Measurements from ENCODE around the gene GRK3. TPM values are rescaled to one million over a fixed set of nuclear protein-coding genes. Genes with fewer than 3 reads are reported as not detected.

GRK3 gene
- total RNA-seq, 1 donor from 2014 or later: 6.3 TPM

GRCh38 chr22:25711491-25711890, 147.0 kb downstream of the GRK3 start:
- Histone ChIP-seq H3K36me3 (ENCODE audit: control insufficient read depth in 3 of 3, insufficient read depth in 3 of 3, low read length in 3 of 3) (peaks cover 0 to 2% (median 0%) of the 10 kb centered on the region in 3 donors), H3K27me3 (ENCODE audit: control insufficient read depth in 3 of 3, insufficient read depth in 3 of 3, low read length in 3 of 3) (no peaks in the 10 kb centered on the region), H3K4me3 (ENCODE audit: low read length in 3 of 3) (no peak overlapping the region), H3K9me3 (ENCODE audit: control insufficient read depth in 3 of 3, low read length in 3 of 3) (no peaks in the 10 kb centered on the region), H3K27ac (ENCODE audit: low read depth, low read length) (no peak overlapping the region), H3K9ac (ENCODE audit: low read depth in 1 of 3, low read length in 3 of 3) (no peak overlapping the region), H3K4me1 (ENCODE audit: control insufficient read depth in 3 of 3, insufficient read depth in 3 of 3, low read length in 3 of 3) (peaks cover 0 to 9% (median 3%) of the 10 kb centered on the region in 3 donors)

- Histone ChIP-seq H3K36me3 (ENCODE audit: control insufficient read depth in 3 of 3, insufficient read depth in 3 of 3, low read length in 3 of 3) (peaks cover 0 to 2% (median 0%) of the 10 kb centered on the region in 3 donors), H3K27me3 (ENCODE audit: control insufficient read depth in 3 of 3, insufficient read depth in 3 of 3, low read length in 3 of 3) (no peaks in the 10 kb centered on the region), H3K4me3 (ENCODE audit: low read length in 3 of 3) (no peak overlapping the region), H3K9ac (ENCODE audit: low read depth in 1 of 3, low read length in 3 of 3) (no peak overlapping the region), H3K4me1 (ENCODE audit: control insufficient read depth in 3 of 3, insufficient read depth in 3 of 3, low read length in 3 of 3) (peaks cover 0 to 9% (median 6%) of the 10 kb centered on the region in 3 donors), H3K27ac (ENCODE audit: low read depth, low read length) (no peak overlapping the region), H3K9me3 (ENCODE audit: control insufficient read depth in 3 of 3, low read length in 3 of 3) (no peaks in the 10 kb centered on the region)
Measured at GRCh38 chr22:25712661-25713400, 148.4 kb downstream of the GRK3 start.

GRCh38 chr22:25714070-25714469, 149.6 kb downstream of the GRK3 start:
- H3K27me3 ChIP-seq (ENCODE audit: control insufficient read depth in 3 of 3, insufficient read depth in 3 of 3, low read length in 3 of 3): no peaks in the 10 kb centered on the region
- H3K27ac ChIP-seq (ENCODE audit: low read depth, low read length): peak overlapping the region; percentile 69
- peak overlapping the region in 1 of 3 donors; percentile 1 for H3K9ac ChIP-seq (ENCODE audit: low read depth in 1 of 3, low read length in 3 of 3)
- no peaks in the 10 kb centered on the region for H3K9me3 ChIP-seq (ENCODE audit: control insufficient read depth in 3 of 3, low read length in 3 of 3)
- peaks cover 0 to 15% (median 11%) of the 10 kb centered on the region in 3 donors for H3K4me1 ChIP-seq (ENCODE audit: control insufficient read depth in 3 of 3, insufficient read depth in 3 of 3, low read length in 3 of 3)
- no peak overlapping the region for H3K4me3 ChIP-seq (ENCODE audit: low read length in 3 of 3)
- peaks cover 0 to 2% (median 0%) of the 10 kb centered on the region in 3 donors for H3K36me3 ChIP-seq (ENCODE audit: control insufficient read depth in 3 of 3, insufficient read depth in 3 of 3, low read length in 3 of 3)

DNA sequence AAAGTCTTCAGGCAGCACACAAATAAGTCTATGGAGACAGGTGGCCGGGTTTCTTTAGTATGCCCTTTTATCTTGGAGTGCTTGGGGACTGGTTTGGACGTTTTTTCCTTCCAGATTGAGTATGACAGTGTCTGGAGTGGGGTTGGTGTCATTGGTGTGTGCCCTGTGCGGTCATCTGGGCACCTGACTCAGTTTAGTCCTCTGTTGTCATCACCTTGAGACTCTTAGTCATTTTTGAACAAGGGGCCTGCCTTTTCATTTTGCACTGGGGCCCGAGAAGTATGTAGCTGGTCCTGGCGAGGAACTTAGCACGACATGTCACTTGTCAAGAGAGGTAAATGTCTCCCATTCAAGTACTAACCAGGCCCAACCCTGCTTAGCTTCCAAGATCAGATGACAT, 150.3 kb downstream of the GRK3 start:
- Histone ChIP-seq H3K4me3 (ENCODE audit: low read length in 3 of 3) (no peak overlapping the region), H3K36me3 (ENCODE audit: control insufficient read depth in 3 of 3, insufficient read depth in 3 of 3, low read length in 3 of 3) (peaks cover 0 to 2% (median 0%) of the 10 kb centered on the region in 3 donors), H3K9ac (ENCODE audit: low read depth in 1 of 3, low read length in 3 of 3) (peak overlapping the region in 2 of 3 donors; percentile 9 to 20), H3K4me1 (ENCODE audit: control insufficient read depth in 3 of 3, insufficient read depth in 3 of 3, low read length in 3 of 3) (peaks cover 0 to 15% (median 11%) of the 10 kb centered on the region in 3 donors), H3K27me3 (ENCODE audit: control insufficient read depth in 3 of 3, insufficient read depth in 3 of 3, low read length in 3 of 3) (no peaks in the 10 kb centered on the region), H3K27ac (ENCODE audit: low read depth, low read length) (peak overlapping the region; percentile 69), H3K9me3 (ENCODE audit: control insufficient read depth in 3 of 3, low read length in 3 of 3) (no peaks in the 10 kb centered on the region)

DNA sequence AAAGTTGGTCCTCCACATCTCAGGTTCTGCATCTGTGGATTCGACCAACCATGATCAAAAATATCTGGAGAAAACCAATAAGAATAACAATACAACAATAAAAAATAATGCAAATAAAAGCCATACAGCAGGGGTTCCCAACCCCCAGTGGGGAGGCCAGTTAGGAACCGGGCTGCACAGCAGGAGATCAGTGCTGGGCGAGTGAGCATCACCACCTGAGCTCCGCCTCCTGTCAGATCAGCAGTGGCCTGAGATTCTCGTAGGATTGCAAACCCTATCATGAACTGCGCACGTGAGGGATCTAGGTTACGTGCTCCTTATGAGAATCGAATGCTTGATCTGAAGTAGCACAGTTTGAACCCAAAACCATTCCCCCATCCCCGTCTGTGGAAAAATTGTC, 152.2 kb downstream of the GRK3 start:
- no peaks in the 10 kb centered on the region for H3K27me3 ChIP-seq (ENCODE audit: control insufficient read depth in 3 of 3, insufficient read depth in 3 of 3, low read length in 3 of 3)
- no peak overlapping the region for H3K9ac ChIP-seq (ENCODE audit: low read depth in 1 of 3, low read length in 3 of 3)
- peaks cover 0 to 15% (median 11%) of the 10 kb centered on the region in 3 donors for H3K4me1 ChIP-seq (ENCODE audit: control insufficient read depth in 3 of 3, insufficient read depth in 3 of 3, low read length in 3 of 3)
- H3K36me3 ChIP-seq (ENCODE audit: control insufficient read depth in 3 of 3, insufficient read depth in 3 of 3, low read length in 3 of 3): no peaks in the 10 kb centered on the region
- no peak overlapping the region for H3K4me3 ChIP-seq (ENCODE audit: low read length in 3 of 3)
- H3K27ac ChIP-seq (ENCODE audit: low read depth, low read length): no peak overlapping the region
- no peaks in the 10 kb centered on the region for H3K9me3 ChIP-seq (ENCODE audit: control insufficient read depth in 3 of 3, low read length in 3 of 3)

GRCh38 chr22:25718135-25718840, 153.8 kb downstream of the GRK3 start:
- peaks cover 0 to under 1% (median 0%) of the 10 kb centered on the region in 3 donors for H3K36me3 ChIP-seq (ENCODE audit: control insufficient read depth in 3 of 3, insufficient read depth in 3 of 3, low read length in 3 of 3)
- H3K9ac ChIP-seq (ENCODE audit: low read depth in 1 of 3, low read length in 3 of 3): peak overlapping the region in 2 of 3 donors; percentile 36 to 58
- no peaks in the 10 kb centered on the region for H3K9me3 ChIP-seq (ENCODE audit: control insufficient read depth in 3 of 3, low read length in 3 of 3)
- H3K27me3 ChIP-seq (ENCODE audit: control insufficient read depth in 3 of 3, insufficient read depth in 3 of 3, low read length in 3 of 3): no peaks in the 10 kb centered on the region
- peak overlapping the region; percentile 54 for H3K27ac ChIP-seq (ENCODE audit: low read depth, low read length)
- H3K4me1 ChIP-seq (ENCODE audit: control insufficient read depth in 3 of 3, insufficient read depth in 3 of 3, low read length in 3 of 3): peaks cover 0 to 11% (median 11%) of the 10 kb centered on the region in 3 donors
- peak overlapping the region in 2 of 3 donors; percentile 14 to 18 for H3K4me3 ChIP-seq (ENCODE audit: low read length in 3 of 3)

GRCh38 chr22:25722223-25722622, 157.7 kb downstream of the GRK3 start:
- peaks cover 0 to 2% (median 0%) of the 10 kb centered on the region in 3 donors for H3K36me3 ChIP-seq (ENCODE audit: control insufficient read depth in 3 of 3, insufficient read depth in 3 of 3, low read length in 3 of 3)
- H3K4me1 ChIP-seq (ENCODE audit: control insufficient read depth in 3 of 3, insufficient read depth in 3 of 3, low read length in 3 of 3): peaks cover 0 to 7% (median 6%) of the 10 kb centered on the region in 3 donors
- no peaks in the 10 kb centered on the region for H3K27me3 ChIP-seq (ENCODE audit: control insufficient read depth in 3 of 3, insufficient read depth in 3 of 3, low read length in 3 of 3)
- H3K9ac ChIP-seq (ENCODE audit: low read depth in 1 of 3, low read length in 3 of 3): no peak overlapping the region
- H3K9me3 ChIP-seq (ENCODE audit: control insufficient read depth in 3 of 3, low read length in 3 of 3): no peaks in the 10 kb centered on the region
- no peak overlapping the region for H3K4me3 ChIP-seq (ENCODE audit: low read length in 3 of 3)
- no peak overlapping the region for H3K27ac ChIP-seq (ENCODE audit: low read depth, low read length)

DNA sequence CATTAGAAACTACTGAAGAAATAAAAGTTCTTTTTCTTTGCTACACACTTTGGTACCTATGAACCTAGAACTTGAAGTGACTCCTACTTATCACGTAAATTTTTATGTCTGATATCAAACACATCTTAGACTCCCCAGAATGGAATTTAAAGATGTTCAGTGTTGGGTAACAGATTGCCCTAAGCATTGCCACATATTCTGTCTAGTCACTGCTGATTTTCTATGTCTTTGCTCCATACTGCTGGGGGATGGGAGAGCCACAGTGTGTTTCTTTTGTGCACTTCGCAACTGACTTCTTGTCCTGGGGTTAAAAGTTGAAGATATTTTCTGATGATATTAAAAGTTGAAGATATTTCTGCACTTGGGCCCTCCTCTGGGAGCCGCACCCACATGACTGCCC, 158.2 kb downstream of the GRK3 start:
- H3K4me3 ChIP-seq (ENCODE audit: low read length in 3 of 3): no peak overlapping the region
- H3K9ac ChIP-seq (ENCODE audit: low read depth in 1 of 3, low read length in 3 of 3): no peak overlapping the region
- H3K9me3 ChIP-seq (ENCODE audit: control insufficient read depth in 3 of 3, low read length in 3 of 3): no peaks in the 10 kb centered on the region
- H3K27ac ChIP-seq (ENCODE audit: low read depth, low read length): no peak overlapping the region
- H3K27me3 ChIP-seq (ENCODE audit: control insufficient read depth in 3 of 3, insufficient read depth in 3 of 3, low read length in 3 of 3): no peaks in the 10 kb centered on the region
- peaks cover 0 to 7% (median 6%) of the 10 kb centered on the region in 3 donors for H3K4me1 ChIP-seq (ENCODE audit: control insufficient read depth in 3 of 3, insufficient read depth in 3 of 3, low read length in 3 of 3)
- H3K36me3 ChIP-seq (ENCODE audit: control insufficient read depth in 3 of 3, insufficient read depth in 3 of 3, low read length in 3 of 3): peaks cover 0 to 2% (median 0%) of the 10 kb centered on the region in 3 donors

DNA sequence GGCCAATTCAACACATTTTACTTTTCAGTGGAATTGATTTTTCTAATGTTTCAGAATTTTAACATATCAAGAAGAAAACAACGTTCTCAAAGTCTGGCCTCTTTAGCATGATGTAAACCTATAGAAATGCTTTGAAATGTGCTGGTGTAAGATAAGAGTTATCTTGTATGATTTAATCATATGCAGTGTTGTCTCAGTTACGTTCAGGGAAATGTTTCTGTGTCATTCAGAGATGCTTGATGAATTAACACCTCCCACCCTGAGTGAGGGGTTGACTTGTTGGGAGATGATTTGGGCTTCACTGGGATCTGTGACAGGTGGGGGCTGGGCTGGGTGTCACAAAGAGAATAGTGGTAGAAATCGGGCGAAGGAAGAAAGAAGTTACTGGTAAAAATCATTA, 161.8 kb downstream of the GRK3 start:
- no peak overlapping the region for H3K9ac ChIP-seq (ENCODE audit: low read depth in 1 of 3, low read length in 3 of 3)
- no peaks in the 10 kb centered on the region for H3K4me1 ChIP-seq (ENCODE audit: control insufficient read depth in 3 of 3, insufficient read depth in 3 of 3, low read length in 3 of 3)
- H3K36me3 ChIP-seq (ENCODE audit: control insufficient read depth in 3 of 3, insufficient read depth in 3 of 3, low read length in 3 of 3): peaks cover 0 to 2% (median 0%) of the 10 kb centered on the region in 3 donors
- H3K27ac ChIP-seq (ENCODE audit: low read depth, low read length): no peak overlapping the region
- H3K9me3 ChIP-seq (ENCODE audit: control insufficient read depth in 3 of 3, low read length in 3 of 3): no peaks in the 10 kb centered on the region
- no peak overlapping the region for H3K4me3 ChIP-seq (ENCODE audit: low read length in 3 of 3)
- H3K27me3 ChIP-seq (ENCODE audit: control insufficient read depth in 3 of 3, insufficient read depth in 3 of 3, low read length in 3 of 3): no peaks in the 10 kb centered on the region

- Histone ChIP-seq H3K9me3 (ENCODE audit: control insufficient read depth in 3 of 3, low read length in 3 of 3) (no peaks in the 10 kb centered on the region), H3K9ac (ENCODE audit: low read depth in 1 of 3, low read length in 3 of 3) (no peak overlapping the region), H3K27me3 (ENCODE audit: control insufficient read depth in 3 of 3, insufficient read depth in 3 of 3, low read length in 3 of 3) (no peaks in the 10 kb centered on the region), H3K4me3 (ENCODE audit: low read length in 3 of 3) (no peak overlapping the region), H3K27ac (ENCODE audit: low read depth, low read length) (no peak overlapping the region), H3K36me3 (ENCODE audit: control insufficient read depth in 3 of 3, insufficient read depth in 3 of 3, low read length in 3 of 3) (peaks cover 0 to 2% (median 0%) of the 10 kb centered on the region in 3 donors), H3K4me1 (ENCODE audit: control insufficient read depth in 3 of 3, insufficient read depth in 3 of 3, low read length in 3 of 3) (no peaks in the 10 kb centered on the region)
Measured at GRCh38 chr22:25728071-25728470, 163.6 kb downstream of the GRK3 start.
